ENCODE measurements around the gene SLC38A7.

DNA sequence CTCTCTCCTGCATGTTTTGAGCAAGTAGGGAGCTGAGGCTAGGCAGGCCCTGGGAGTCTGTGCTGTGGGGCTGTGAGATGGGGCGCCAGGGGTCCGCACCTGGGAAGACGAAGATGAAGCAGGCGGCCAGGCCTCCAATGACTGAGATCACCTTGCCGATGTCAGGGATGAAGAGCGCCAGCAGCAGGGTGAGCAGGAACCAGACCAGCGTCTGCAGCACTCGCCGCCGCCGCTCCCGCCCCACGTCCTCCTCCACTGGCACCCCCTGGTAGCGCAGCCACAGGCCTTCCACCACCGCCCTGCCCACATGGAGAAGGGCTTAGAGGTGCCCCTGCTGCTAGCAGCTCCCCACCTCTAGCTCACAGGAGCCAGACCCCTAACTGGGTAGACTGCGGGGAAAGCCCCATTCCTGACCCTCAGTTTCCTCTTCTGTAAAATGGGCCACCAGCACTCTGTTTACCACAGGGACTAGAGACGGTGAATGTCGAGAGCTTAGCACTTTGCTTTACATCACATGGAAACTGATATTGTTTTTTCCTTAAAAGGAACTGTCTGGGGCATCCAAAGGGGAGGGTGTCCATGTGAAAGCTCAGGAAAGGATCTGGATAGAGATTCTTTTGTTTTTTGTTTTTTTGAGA is 13.5 kb downstream of the SLC38A7 start:
- TF ChIP-seq, protein P1, sequence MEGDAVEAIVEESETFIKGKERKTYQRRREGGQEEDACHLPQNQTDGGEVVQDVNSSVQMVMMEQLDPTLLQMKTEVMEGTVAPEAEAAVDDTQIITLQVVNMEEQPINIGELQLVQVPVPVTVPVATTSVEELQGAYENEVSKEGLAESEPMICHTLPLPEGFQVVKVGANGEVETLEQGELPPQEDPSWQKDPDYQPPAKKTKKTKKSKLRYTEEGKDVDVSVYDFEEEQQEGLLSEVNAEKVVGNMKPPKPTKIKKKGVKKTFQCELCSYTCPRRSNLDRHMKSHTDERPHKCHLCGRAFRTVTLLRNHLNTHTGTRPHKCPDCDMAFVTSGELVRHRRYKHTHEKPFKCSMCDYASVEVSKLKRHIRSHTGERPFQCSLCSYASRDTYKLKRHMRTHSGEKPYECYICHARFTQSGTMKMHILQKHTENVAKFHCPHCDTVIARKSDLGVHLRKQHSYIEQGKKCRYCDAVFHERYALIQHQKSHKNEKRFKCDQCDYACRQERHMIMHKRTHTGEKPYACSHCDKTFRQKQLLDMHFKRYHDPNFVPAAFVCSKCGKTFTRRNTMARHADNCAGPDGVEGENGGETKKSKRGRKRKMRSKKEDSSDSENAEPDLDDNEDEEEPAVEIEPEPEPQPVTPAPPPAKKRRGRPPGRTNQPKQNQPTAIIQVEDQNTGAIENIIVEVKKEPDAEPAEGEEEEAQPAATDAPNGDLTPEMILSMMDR (conservative IDR thresholded peaks at IDR 0.05; ENCODE audit: low read length) = no peak
- TF ChIP-seq EZH2phosphoT487 (IDR thresholded peaks at IDR 0.05; ENCODE audit: borderline replicate concordance, low read depth, low read length) = no peak
